Adrenal gland (tissue), 12 donors: ENCODE results near the gene CALN1. TPM values are rescaled to one million over a fixed set of nuclear protein-coding genes. Genes with fewer than 3 reads are reported as not detected.

ENCODE experiments used
- DNase-seq, 7 donors: peaks; one replicate each; pipeline ENCODE4 v3.0.0-alpha.2; 2019 to 2020
- H3K27ac ChIP-seq, 5 donors: fragments of 200-600 bp; sonication (generic) in 4 of 5; 1 replicate in 3 of 5; 2 replicates in 2 of 5; pipeline versions ENCODE4 v1.5.1 to v1.8.0; 2016 to 2020; ENCODE audit warnings: mild to moderate bottlenecking in 1 of 5
- H3K27me3 ChIP-seq: fragments of 200-600 bp; 2 replicates; pipeline ENCODE4 v1.8.0; 2021
- H3K36me3 ChIP-seq, 2 donors: fragments of 200-600 bp; replicated peaks in 1 of 2; 1 replicate in 1 of 2; 2 replicates in 1 of 2; pipeline versions ENCODE4 v1.5.1 to v1.8.0; 2018 to 2022
- H3K4me1 ChIP-seq, 2 donors: fragments of 200-600 bp; replicated peaks in 1 of 2; 1 replicate in 1 of 2; 2 replicates in 1 of 2; pipeline versions ENCODE4 v1.5.1 to v1.8.0; 2018 to 2021
- H3K4me3 ChIP-seq, 4 donors: fragments of 200-600 bp; sonication (generic) in 3 of 4; one replicate each; pipeline ENCODE4 v1.5.1; 2016 to 2018
- H3K9me3 ChIP-seq, 3 donors: fragments of 200-600 bp; sonication (generic) in 1 of 3; replicated peaks in 1 of 3; 1 replicate in 2 of 3; 2 replicates in 1 of 3; pipeline versions ENCODE4 v1.5.1 to v1.8.0; 2016 to 2021
- POLR2A ChIP-seq, 2 donors: fragments of 450-650 bp; IDR thresholded peaks; one replicate each; pipeline ENCODE4 v1.6.1; 2017; ENCODE audit warnings: antibody characterized with exemption in 2 of 2, mild to moderate bottlenecking in 2 of 2, moderate library complexity in 1 of 2
- WGBS, 4 donors: extraction: QIAGEN DNeasy Blood & Tissue Kit in 2 of 4; methylation state at CpG; one replicate each; pipeline versions ENCODE4 v1.1.5 to v1.1.7; 2013 to 2017; 5-methylcytosine and 5-hydroxymethylcytosine counted together
- intact Hi-C, 2 donors: fragments of 100-400 bp; cut with DNase I; formaldehyde crosslinking; loops; one replicate each; pipeline versions ENCODE4 v1.14.1 to v1.15.0; 2022 to 2023
- polyA plus RNA-seq, 3 donors: library from polyadenylated mRNA; stranded (reverse); fragments of 200-250 nt in 2 of 3; fragments of 350-450 nt in 1 of 3; fragmentation: Illumina TruSeq in 1 of 3; extraction: RNeasy Lipid Tissue Mini Kit (QIAGEN cat#74804) in 1 of 3; gene quantifications; one replicate each; pipeline ENCODE4 v1.2.3, GENCODE V29; 2013 to 2014
- total RNA-seq, 9 donors: library from RNA; depleted of rRNA in 4 of 9; stranded (reverse); fragments of >200 nt in 4 of 9; fragments of 120-200 nt in 1 of 9; fragmentation: NEBNext Ultra II Directional in 1 of 9; extraction: Animal tissue kit (Norgen Biotek cat#: 25700) in 1 of 9; gene quantifications; one replicate each; pipeline versions ENCODE4 v1.1.0 to v1.2.4, GENCODE V29; 2013 to 2023
- TF ChIP-seq, protein P1 (sequence below), 6 experiments: fragments of 450-650 bp in 4 of 6; fragments of 200-600 bp in 2 of 6; sonication (generic) in 1 of 6; IDR thresholded peaks; 1 replicate in 5 of 6; 2 replicates in 1 of 6; pipeline versions ENCODE4 v1.5.1 to v1.8.0; 2016 to 2021; ENCODE audit warnings: antibody characterized with exemption in 6 of 6, mild to moderate bottlenecking in 2 of 6, moderate library complexity in 1 of 6
- donor health status: healthy with polysubstance abuse.
- donor health status: Bipolar disorder and iron deficiency.
- donor health status: DM: yes; HTN: yes; CAD: no.
- donor health status: DM: no; HTN: no; CAD: no.
- donor health status: DM: no; HTN: no; CAD: no.
- donor health status: DM: yes; HTN: yes; CAD: no.

CALN1 gene
- total and polyA plus RNA-seq, 12 donors, result 4.3 to 51.5 (median 15.2) TPM

DNA sequence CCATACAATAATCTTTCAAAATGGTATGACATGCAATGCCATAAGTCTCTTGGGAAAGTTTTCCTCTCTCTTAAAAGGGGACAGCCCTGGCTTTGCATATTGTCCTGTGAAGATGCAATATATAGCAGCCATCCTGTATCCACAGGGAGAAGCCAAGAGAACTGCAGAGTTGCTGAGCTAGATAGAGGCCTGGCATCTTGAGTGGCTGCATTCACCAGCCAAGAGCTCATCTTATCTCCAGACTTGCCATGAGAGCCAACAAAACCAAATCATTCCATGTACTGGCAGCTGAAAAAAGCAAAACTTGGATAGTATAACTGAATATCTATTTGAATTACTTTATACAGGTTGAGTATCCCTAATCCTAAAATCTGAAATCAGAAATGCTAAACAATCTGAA, 348.8 kb downstream of the CALN1 start:
- H3K4me1 ChIP-seq, result no peaks in the 10 kb centered on the region
- intact Hi-C loops, result no loop called here
- H3K27me3 ChIP-seq, result no peaks in the 10 kb centered on the region
- H3K27ac ChIP-seq, result no peak overlapping the region
- H3K36me3 ChIP-seq, result no peaks in the 10 kb centered on the region
- no peak overlapping the region for H3K4me3 ChIP-seq
- no peak for TF ChIP-seq POLR2A (IDR thresholded peaks at IDR 0.05)
- TF ChIP-seq, protein P1, sequence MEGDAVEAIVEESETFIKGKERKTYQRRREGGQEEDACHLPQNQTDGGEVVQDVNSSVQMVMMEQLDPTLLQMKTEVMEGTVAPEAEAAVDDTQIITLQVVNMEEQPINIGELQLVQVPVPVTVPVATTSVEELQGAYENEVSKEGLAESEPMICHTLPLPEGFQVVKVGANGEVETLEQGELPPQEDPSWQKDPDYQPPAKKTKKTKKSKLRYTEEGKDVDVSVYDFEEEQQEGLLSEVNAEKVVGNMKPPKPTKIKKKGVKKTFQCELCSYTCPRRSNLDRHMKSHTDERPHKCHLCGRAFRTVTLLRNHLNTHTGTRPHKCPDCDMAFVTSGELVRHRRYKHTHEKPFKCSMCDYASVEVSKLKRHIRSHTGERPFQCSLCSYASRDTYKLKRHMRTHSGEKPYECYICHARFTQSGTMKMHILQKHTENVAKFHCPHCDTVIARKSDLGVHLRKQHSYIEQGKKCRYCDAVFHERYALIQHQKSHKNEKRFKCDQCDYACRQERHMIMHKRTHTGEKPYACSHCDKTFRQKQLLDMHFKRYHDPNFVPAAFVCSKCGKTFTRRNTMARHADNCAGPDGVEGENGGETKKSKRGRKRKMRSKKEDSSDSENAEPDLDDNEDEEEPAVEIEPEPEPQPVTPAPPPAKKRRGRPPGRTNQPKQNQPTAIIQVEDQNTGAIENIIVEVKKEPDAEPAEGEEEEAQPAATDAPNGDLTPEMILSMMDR (IDR thresholded peaks at IDR 0.05), result no peak
- DNase-seq, result no peak
- H3K9me3 ChIP-seq, result no peaks in the 10 kb centered on the region

DNA sequence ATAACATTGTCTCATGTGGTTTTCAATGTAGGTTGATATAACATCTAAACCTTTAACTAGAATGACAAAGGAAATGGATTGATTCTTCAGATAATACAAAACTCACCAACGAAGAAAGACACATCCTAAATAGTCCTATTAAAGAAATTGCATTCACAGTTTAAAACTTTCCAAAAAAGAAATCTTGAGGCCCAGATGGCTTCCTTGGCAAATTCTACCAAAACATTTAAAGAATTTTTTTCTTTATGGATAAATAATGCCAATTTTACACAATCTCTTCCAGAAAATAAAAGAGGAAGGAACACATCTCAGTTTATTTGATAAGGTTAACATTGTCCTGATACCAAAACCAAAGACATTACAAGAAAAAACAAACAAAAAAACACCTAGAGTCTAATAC, 349.5 kb downstream of the CALN1 start:
- no peaks in the 10 kb centered on the region for H3K27me3 ChIP-seq
- 79 to 90% (median 83%) methylated on average over 1 of the region's 1 CpG for WGBS, 4 donors
- TF ChIP-seq, protein P1 (IDR thresholded peaks at IDR 0.05), result no peak
- DNase-seq, result no peak
- no peak overlapping the region for H3K27ac ChIP-seq
- no peaks in the 10 kb centered on the region for H3K36me3 ChIP-seq
- no peak overlapping the region for H3K4me3 ChIP-seq
- no peaks in the 10 kb centered on the region for H3K9me3 ChIP-seq
- intact Hi-C loops, result no loop called here
- H3K4me1 ChIP-seq, result no peaks in the 10 kb centered on the region

DNA sequence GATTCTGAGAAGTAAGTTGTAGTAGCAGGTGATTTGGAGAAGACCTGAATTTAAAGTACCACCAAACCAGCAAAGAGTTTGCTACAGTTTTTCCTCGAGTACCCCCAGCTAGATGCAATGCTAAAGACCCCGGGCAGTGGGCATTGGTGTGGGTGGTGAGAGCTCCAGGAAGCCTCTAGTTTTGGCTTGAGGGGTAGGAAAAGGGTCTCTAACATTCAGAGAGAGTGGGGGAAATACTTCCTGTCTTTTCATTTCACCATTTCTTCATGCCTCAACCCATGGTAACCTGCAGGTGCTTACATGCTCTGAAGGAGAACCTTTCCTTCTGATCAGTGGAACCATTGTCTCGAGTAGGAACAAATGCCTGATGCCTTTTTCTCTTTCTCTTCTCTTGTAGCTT, 352.2 kb downstream of the CALN1 start:
- H3K9me3 ChIP-seq, result no peaks in the 10 kb centered on the region
- intact Hi-C loops, result no loop called here
- TF ChIP-seq POLR2A (IDR thresholded peaks at IDR 0.05), result no peak
- TF ChIP-seq, protein P1 (IDR thresholded peaks at IDR 0.05), result no peak
- H3K27ac ChIP-seq, result no peak overlapping the region
- no peaks in the 10 kb centered on the region for H3K4me1 ChIP-seq
- DNase-seq, result no peak
- H3K4me3 ChIP-seq, result no peak overlapping the region
- WGBS, 4 donors, result 90 to 92% (median 91%) methylated on average over 3 of the region's 3 CpGs
- H3K27me3 ChIP-seq, result no peaks in the 10 kb centered on the region
- H3K36me3 ChIP-seq, result no peaks in the 10 kb centered on the region

DNA sequence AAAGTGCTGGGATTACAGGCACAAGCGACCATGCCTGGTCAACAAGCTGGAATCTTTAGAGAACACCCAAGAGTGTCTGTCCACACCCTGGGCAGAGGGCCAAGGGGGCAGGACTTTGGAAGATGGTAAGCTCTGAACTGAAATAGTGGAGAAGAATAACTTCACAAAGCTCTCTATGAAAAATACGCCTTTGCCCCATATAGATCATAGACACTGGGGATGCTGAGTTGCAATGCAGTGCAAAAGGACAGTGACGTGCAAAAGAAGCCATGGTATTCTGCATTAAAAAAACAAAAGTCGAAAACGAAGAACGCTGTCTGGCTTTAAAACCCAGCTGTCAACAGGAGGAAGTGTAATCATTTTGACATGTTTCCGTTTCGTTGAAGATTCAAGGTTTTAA, 353.6 kb downstream of the CALN1 start:
- H3K9me3 ChIP-seq, result no peaks in the 10 kb centered on the region
- intact Hi-C loops, result no loop called here
- 33 to 50% (median 37%) methylated on average over 7 to 8 of the region's 8 CpGs for WGBS, 4 donors
- H3K36me3 ChIP-seq, result no peaks in the 10 kb centered on the region
- H3K27me3 ChIP-seq, result no peaks in the 10 kb centered on the region
- DNase-seq, result peak; percentile 43 to 70 (median 55)
- peak overlapping the region in 1 of 4 donors; percentile 22 for H3K4me3 ChIP-seq
- TF ChIP-seq, protein P1 (IDR thresholded peaks at IDR 0.05), result no peak
- TF ChIP-seq POLR2A (IDR thresholded peaks at IDR 0.05), result no peak
- H3K4me1 ChIP-seq, result no peaks in the 10 kb centered on the region
- no peak overlapping the region for H3K27ac ChIP-seq
